H1 (cell line): Measurements from ENCODE around the gene CPNE5. TPM values are rescaled to one million over a fixed set of nuclear protein-coding genes. Genes with fewer than 3 reads are reported as not detected.

ENCODE experiments used
- EP300 ChIP-seq, 2 experiments: IDR thresholded peaks; 1 replicate in 1 of 2; 2 replicates in 1 of 2; pipeline ENCODE4 v1.6.1; 2011 to 2012; ENCODE audit warnings: low read depth in 2 of 2, low read length in 2 of 2, mild to moderate bottlenecking in 2 of 2, borderline replicate concordance in 1 of 2, inconsistent platforms in 1 of 2, moderate library complexity in 1 of 2
- POLR2AphosphoS5 ChIP-seq: IDR thresholded peaks from 2 replicates; pipeline ENCODE4 v1.6.1; 2011; ENCODE audit warnings: low read depth, low read length
- TAF7 ChIP-seq: optimal IDR thresholded peaks from 2 replicates; pipeline ENCODE3; 2011; ENCODE audit warnings: low read depth, mild to moderate bottlenecking, inconsistent platforms, low read length, moderate library complexity, borderline replicate concordance
- polyA plus RNA-seq, 7 experiments: library from polyadenylated mRNA; depleted of rRNA in 3 of 7; stranded (reverse) in 5 of 7; unstranded in 2 of 7; fragments of >200 nt in 5 of 7; fragments of 200-250 nt in 2 of 7; gene quantifications; 1 replicate in 5 of 7; 2 replicates in 1 of 7; 4 replicates in 1 of 7; pipeline versions ENCODE4 v1.2.1 to v1.2.3, GENCODE V29; 2011 to 2013; ENCODE audit warnings: missing spikeins in 2 of 7, mixed read lengths in 2 of 7
- total RNA-seq: library from RNA; stranded (reverse); fragmentation: NEBNext Ultra II Directional; extraction: Animal tissue kit (Norgen Biotek cat#: 25700); gene quantifications from 2 replicates; pipeline ENCODE4 v1.2.1, GENCODE V29; 2021
- TF ChIP-seq, protein P1 (sequence below): IDR thresholded peaks from 2 replicates; pipeline ENCODE4 v1.6.1; 2012; ENCODE audit warnings: inconsistent platforms

Gene CPNE5
- total and polyA plus RNA-seq, 2 of the 8 experiments (the other 6 are each of a cell fraction or from before 2014, with no cell fraction given): 0.88 to 1.8 TPM

DNA sequence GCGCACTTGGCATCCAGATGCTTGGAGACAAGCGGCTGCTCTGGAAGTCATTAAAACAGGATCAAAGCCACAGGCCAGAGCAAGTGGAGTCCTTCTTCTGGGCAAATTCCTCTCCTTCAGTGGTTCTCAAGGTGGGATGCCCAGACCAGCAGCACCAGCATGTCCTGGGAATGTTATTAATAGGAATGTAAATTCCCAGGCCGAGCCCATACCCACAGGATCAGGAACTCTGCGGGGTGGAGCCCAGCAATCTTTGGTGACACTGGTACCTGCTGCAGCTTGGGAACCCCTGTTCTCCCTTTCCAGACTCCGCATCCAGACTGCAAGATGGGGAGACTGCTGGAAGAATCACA, 44.6 kb downstream of the CPNE5 start (continued):
- TF ChIP-seq POLR2AphosphoS5: no peak
- no peak for TF ChIP-seq TAF7
- TF ChIP-seq EP300 (IDR thresholded peaks at IDR 0.05; ENCODE audit: borderline replicate concordance in 1 of 2, low read depth in 2 of 2, low read length in 2 of 2): no peak
- TF ChIP-seq, protein P1, sequence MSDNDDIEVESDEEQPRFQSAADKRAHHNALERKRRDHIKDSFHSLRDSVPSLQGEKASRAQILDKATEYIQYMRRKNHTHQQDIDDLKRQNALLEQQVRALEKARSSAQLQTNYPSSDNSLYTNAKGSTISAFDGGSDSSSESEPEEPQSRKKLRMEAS: no peak
